SK-N-DZ (cell line): ENCODE results near the gene UNC13A. TPM values are rescaled to one million over a fixed set of nuclear protein-coding genes. Genes with fewer than 3 reads are reported as not detected.
A peak's percentile ranks its signal among the peaks of the same experiment; 100 is the strongest.

Source experiments
- DNase-seq: peaks from one replicate; pipeline ENCODE4 v3.0.0-alpha.2; 2015; ENCODE audit warnings: low spot score
- polyA plus RNA-seq, 2 experiments: library from polyadenylated mRNA; depleted of rRNA; stranded (reverse); fragments of >200 nt; gene quantifications; 2 replicates each; pipeline ENCODE4 v1.2.3, GENCODE V29; 2014

UNC13A gene
- polyA plus RNA-seq (2014; cell fraction: cytosol; rRNA removed) = 3.8 and 4.0 TPM in 2 replicates
- polyA plus RNA-seq (2014; cell fraction: nucleus; rRNA removed) = 11.3 and 12.9 TPM in 2 replicates

DNA sequence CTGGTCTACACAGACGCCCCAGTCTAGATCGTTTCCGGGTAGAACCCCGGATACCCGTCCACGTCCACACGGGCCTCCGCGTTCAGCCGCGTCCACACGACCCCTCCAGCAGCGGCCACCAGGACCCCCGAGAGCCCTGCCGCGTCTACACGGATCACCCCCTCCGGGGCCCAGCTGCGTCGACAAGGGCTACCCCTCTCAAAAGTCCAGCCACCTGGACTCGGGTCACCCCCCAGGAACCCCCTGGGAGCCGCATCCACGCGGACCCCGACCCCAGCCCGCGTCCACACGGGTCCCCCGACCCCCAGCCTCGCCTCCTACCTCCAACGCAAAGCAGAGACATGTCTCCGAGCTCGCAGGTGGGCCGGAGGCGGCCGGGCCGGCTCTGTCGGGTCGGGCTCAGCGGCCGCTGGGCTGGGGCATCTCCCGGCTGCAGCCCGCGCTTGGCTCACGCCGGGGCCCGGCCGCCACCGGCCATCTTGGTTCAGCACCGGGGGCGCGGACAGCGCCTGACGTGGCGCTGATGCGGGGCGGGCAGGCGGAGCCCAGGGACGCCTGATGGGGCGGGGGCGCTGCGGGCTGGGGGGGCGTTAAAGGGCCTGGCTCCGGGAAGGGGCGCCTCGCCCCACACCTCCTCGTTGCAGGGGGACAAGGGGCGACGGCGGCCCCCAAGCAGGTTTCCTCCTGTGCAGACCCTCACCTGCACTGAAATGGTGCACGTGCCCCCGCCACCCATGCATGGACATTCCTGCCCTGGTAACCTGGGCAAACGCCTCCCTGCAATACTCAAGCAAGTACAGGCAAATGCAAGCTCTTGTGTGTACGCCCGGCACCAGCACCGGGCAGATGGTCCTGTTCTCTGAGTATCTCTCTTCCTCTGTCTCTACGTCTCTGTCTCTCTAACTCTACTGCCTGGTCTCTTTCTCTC is at the start of gene UNC13A:
TSS of gene UNC13A (minus strand) at position 498 of the 928 bp plus-strand sequence. CDS start at position 343, 155 bp downstream.
- peak; percentile 42 for DNase-seq

DNA sequence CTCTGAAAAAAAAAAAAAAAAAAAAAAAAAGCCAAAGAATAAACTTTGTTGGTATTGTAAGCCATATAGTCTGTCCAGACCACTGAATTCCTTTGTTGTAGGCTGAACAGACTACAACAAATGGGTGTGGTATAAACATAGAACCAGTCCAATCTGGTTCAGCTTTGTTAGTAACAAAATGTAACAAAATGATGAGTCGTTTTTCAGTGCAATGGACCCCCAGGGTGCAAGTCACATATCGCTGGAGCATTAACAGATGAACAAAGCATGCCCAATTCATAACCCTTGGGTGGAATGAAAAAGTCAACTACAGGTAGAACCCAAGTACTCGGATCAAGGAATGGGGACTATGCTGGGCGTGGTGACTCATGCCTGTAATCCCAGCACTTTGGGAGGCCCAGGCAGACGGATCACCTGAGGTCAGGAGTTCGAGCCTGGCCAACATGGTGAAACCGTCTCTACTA is 49.6 kb upstream of the UNC13A start:
- no peak for DNase-seq

DNA sequence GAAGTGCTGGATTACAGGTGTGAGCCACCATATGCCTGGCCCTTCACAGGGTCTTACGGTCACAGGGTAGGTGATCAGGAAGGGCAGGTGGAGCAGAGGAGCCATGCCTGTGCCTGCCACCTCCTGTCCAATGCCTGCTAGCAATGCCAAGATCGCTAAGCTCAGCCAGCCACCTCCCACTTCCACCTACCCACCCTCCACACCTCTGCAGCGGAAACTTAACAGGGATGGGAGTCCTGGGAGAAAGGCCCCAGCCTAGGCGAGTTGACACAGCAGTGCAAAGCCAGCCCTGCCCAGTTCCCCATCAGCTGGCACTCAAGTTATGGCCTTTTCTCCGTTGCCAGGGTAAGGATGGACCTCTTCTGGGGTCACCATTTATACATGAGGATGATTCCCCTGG is 47.3 kb upstream of the UNC13A start:
- DNase-seq = no peak

DNA sequence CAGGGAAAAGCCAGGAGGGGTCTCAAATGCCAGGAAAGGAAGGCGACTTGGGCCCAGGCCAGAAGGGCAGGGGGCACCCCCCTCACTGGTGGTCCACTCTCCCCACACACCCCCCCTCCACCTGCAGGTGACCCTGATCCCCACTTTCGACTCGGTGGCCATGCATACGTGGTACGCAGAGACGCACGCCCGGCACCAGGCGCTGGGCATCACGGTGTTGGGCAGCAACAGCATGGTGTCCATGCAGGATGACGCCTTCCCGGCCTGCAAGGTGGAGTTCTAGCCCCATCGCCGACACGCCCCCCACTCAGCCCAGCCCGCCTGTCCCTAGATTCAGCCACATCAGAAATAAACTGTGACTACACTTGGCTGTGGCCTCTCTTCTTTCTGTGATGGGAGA is 46.0 kb upstream of the UNC13A start:
- no peak for DNase-seq

DNA sequence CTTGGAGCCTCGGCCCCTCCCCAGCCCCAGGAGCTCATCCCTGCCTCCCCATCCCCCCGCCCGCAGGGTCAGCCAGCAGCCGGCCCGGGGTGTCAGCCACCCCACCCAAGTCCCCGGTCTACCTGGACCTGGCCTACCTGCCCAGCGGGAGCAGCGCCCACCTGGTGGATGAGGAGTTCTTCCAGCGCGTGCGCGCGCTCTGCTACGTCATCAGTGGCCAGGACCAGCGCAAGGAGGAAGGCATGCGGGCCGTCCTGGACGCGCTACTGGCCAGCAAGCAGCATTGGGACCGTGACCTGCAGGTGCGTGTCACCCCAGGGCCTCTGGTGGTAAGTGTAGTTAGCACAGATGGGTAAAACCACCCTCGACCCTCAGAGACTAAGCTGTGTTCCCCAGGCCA is 45.0 kb upstream of the UNC13A start:
- no peak for DNase-seq

DNA sequence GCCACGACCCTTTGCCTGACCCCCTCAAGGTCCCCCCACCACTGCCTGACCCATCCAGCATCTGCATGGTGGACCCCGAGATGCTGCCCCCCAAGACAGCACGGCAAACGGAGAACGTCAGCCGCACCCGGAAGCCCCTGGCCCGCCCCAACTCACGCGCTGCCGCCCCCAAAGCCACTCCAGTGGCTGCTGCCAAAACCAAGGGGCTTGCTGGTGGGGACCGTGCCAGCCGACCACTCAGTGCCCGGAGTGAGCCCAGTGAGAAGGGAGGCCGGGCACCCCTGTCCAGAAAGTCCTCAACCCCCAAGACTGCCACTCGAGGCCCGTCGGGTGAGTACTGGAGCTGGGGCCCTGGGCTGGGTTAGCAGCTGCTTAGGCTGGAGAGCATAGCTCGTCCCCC is 39.7 kb upstream of the UNC13A start:
- no peak for DNase-seq

DNA sequence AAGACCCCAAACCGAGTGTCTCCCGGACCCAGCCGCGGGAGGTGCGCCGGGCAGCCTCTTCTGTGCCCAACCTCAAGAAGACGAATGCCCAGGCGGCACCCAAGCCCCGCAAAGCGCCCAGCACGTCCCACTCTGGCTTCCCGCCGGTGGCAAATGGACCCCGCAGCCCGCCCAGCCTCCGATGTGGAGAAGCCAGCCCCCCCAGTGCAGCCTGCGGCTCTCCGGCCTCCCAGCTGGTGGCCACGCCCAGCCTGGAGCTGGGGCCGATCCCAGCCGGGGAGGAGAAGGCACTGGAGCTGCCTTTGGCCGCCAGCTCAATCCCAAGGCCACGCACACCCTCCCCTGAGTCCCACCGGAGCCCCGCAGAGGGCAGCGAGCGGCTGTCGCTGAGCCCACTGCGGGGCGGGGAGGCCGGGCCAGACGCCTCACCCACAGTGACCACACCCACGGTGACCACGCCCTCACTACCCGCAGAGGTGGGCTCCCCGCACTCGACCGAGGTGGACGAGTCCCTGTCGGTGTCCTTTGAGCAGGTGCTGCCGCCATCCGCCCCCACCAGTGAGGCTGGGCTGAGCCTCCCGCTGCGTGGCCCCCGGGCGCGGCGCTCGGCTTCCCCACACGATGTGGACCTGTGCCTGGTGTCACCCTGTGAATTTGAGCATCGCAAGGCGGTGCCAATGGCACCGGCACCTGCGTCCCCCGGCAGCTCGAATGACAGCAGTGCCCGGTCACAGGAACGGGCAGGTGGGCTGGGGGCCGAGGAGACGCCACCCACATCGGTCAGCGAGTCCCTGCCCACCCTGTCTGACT is 39.0 kb upstream of the UNC13A start:
- no peak for DNase-seq

DNA sequence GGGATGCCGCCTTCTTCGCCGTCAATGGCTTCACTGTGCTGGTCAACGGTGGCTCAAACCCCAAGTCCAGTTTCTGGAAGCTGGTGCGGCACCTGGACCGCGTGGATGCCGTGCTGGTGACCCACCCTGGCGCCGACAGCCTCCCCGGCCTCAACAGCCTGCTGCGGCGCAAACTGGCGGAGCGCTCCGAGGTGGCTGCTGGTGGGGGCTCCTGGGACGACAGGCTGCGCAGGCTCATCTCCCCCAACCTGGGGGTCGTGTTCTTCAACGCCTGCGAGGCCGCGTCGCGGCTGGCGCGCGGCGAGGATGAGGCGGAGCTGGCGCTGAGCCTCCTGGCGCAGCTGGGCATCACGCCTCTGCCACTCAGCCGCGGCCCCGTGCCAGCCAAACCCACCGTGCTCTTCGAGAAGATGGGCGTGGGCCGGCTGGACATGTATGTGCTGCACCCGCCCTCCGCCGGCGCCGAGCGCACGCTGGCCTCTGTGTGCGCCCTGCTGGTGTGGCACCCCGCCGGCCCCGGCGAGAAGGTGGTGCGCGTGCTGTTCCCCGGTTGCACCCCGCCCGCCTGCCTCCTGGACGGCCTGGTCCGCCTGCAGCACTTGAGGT is 38.1 kb upstream of the UNC13A start:
- DNase-seq = no peak

DNA sequence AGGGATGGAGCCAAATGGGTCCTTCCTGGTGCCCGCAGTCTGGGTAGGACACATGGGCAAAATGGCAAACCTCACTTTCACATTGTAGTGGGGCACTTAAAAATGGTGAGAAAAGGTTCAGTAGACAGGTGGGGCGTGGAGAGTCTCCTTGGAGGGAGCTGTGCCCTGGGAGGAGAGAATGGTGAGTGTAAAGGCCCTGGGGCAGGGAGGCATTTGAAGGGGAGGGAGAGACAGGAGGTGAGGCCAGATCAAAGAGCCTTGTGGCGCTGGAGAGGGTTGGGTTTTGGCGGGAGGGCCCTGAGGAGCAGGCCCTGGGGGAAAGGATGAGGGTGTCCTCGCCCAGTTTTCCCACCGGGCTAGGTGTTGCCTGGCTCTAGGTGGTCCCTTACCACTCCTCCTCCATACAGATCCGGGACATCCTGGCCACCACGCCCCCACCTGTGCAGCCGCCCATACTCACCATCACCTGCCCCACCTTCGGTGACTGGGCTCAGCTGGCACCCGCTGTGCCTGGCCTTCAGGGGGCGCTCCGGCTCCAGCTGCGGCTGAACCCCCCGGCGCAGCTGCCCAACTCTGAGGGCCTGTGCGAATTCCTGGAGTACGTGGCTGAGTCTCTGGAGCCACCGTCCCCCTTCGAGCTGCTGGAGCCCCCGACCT is 37.4 kb upstream of the UNC13A start:
- no peak for DNase-seq

DNA sequence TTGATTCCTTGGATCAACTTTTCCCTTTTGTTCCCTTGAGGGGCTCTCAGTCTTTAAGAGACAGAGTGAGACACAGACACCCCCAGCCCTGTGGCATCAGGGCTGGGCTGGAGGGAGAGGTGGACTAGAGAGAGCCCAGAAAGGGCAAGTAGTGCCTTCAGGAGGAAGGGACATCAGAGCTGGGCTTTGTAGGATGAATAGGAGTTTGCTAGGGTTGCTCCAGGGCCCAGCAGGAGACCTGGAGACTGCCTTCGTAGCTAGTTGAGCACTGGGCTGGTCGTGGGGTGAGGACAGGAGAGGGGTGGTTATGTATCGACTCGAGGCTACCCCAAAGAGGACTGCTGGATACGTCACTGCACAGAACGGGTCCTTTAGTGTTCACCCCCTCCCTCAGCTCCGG is 36.5 kb upstream of the UNC13A start:
- no peak for DNase-seq

DNA sequence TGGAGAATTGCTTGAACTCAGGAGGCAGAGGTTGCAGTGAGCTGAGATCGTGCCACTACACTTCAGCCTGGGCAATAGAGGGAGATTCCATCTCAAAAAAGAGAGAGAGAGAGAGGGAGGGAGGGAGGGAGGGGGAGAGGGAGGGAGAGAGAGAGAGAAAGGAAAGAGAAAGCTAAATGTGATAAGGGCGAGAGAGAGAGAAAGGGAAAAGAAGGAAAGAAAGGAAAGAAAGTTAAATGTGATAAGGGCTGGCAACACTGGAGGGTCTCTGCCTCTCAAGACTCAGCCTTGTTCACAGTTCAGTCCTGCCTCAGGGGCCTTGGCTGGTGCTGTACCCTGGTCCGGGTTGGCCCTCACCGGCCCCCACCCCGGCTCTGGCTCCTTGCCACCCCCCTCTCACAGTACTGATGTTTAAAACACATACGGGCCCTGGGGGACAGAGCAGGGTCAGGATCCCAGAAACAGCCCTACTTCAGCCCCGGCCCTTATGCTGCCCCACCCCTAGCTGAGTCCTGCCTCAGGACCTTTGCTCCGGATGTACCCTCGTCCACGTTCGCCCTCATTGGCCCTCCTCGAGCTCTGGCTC is 34.6 kb upstream of the UNC13A start:
- DNase-seq = no peak

DNA sequence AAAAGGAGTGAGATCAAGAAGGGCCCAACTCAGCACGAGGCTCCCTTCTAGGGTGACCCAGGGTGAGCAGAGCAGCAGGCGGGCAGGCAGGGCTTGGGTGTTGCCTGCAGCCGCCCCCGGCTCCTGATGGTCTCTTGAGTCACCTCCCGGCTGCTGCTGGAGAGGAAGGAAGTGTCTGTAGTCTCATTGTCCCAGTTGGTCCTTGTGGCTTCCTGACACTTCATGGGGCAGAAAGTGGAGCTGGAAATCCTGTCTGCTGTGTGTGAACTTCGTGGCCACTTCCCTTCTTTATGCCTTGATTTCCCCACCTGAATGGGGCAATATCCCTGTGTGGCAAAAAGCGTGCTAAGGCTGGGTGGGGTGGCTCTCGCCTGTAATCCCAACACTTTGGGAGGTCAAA is 33.7 kb upstream of the UNC13A start:
- no peak for DNase-seq

DNA sequence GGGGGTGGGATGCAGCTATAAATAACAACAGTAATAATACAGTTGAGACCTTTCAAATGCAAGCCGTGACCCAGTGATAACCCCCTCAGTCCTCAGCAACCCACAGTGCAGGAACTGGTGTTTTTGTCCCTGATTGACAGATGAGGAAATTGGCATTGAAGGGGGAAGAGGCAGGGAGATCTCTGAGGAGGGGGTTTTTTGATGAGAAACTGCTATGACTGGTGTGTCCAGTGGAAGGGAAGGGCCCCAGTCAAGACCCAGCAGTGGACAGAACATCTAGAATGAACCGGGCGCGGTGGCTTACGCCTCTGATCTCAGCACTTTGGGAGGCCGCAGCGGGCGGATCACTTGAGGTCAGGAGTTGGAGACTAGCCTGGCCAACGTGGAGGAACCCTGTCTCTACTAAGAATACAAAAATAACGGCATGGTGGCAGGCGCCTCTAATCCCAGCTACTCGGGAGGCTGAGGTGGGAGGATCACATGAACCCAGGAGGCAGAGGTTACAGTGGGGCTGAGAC is 33.0 kb upstream of the UNC13A start:
- no peak for DNase-seq

DNA sequence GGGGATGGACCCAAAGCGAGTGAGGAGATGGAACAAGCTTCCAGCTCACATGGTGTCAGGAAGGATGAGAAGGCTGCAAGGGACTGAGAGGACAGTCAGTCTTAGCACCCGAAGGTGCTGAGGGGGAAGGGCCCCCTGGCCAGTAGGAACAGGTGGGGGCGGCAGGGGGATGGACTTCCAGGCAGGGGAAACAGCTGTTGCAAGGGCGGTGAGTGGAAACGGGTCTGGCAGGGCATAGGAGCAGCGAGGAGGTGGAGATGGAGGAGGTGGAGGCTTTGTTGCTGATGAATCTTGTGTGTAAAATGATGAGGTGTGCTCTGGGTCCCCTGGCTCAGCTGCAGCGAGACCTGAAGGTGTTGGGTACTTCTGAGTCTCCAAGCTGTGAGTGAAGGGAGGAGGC is 32.3 kb upstream of the UNC13A start:
- no peak for DNase-seq

DNA sequence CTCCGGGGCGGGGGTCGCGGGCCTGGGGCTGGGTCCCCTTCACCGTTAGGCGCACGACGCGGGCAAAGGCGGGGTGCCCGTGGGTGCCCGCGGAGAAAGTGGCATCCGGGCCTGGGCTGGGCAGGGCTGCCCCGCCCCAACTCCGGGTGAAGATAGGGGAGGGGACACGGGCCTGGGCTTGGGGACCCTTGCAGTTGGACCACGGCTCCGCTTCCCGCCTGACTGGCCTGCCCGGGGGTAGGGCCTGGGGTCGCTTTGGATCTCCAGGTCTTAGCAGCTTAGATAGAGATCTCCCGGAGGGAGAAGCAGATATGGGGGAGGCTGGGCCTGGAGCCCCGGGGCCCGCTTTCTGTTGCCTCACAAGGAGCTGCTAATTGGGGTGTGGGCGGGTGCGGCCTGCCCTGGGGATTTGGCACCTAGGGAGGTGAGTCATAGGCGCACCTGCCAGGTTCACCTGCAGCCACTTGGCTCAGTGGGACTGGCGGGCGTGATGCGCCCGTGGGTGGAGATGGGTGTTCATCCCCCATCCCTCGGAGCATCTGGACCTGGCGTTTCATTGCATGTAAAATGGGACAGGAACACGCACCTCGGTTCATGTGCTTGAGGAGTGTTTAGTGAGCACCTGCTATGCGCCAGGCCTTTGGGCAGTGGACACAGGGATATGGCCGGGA is 31.7 kb upstream of the UNC13A start:
- DNase-seq = no peak

DNA sequence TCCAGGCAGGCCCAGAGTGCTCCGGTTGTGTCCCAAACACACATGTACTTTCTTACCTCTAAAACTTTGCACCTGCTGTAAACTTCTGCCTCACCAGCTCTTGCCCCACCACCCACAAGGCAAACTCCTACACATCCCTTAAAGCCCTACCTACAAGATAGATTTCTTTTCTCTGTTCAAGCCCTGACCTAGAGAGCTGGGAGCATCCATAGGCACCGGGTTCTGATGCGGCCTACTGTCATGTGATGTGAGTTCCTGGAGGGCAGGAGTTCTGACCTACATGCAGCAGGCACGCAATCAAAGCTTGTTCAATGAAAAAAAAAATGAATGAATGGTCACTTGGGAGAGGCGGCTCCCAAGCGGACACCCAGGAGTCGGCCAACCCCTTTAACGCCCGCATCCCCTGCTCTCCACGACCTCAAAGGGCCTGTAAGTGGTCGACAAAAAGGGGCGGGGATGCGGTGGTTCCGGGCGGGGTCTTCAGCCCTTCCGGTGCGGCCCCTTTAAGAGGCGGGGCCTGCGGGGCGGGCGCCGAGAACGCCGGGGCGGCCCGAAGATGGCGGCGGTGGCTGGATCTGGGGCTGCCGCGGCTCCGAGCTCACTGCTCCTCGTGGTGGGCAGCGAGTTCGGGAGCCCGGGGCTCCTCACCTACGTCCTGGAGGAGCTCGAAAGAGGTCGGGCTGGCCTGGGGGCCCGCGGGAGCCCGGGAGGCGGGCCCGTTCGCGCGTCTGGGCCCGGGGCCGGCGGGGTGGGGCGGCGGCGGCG is 31.0 kb upstream of the UNC13A start, which contains the start of gene MAP1S:
TSS of gene MAP1S (plus strand) at position 534 of the 765 bp plus-strand sequence. CDS start at position 557, 23 bp downstream.
- peak; percentile 79 for DNase-seq

DNA sequence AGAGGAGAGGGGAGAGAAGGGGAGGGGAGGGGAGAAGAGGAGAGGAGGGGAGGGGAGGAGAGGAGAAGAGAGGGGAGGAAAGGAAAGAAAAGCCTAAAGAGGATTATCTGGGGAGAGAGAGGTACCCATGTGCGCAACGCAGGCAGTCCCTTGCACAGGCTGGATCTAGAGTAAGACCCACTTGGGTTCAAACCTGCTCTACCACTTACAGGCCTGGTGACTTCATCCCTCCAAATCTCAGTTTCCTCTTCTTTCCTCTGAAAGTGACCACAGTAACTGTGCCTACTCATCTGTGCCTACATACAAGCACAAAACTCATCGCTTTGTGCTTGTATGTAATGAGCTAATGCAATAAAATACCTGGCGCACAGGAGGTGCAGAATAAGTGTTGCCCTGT is 30.4 kb upstream of the UNC13A start:
- no peak for DNase-seq

DNA sequence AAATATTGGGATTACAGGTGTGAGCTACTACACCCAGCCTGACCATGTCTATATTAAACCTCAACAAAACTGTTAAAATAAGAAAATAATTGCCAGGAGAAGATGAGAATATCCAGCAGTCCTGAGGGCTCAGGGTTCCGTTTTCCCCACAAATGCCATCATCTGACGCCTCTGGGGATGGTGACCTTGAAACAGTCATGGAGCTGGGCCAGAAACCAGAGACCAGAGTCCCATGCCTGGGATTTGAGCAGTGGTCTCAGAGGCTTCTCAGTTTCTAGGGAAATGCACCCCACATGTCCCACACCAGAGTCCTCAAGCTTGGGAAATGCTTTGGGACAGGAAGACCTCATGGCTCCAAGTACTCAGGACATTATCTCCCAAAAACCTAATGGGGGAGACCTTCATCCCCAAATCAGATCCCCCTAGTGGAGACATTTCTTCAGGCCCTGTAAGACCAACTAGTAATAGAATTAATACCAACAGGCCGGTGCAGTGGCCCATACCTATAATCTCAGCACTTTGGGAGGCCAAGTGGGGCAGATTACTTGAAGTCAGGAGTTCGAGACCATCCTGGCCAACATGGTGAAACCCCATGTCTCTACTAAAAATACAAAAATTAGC is 28.3 kb upstream of the UNC13A start:
- no peak for DNase-seq

DNA sequence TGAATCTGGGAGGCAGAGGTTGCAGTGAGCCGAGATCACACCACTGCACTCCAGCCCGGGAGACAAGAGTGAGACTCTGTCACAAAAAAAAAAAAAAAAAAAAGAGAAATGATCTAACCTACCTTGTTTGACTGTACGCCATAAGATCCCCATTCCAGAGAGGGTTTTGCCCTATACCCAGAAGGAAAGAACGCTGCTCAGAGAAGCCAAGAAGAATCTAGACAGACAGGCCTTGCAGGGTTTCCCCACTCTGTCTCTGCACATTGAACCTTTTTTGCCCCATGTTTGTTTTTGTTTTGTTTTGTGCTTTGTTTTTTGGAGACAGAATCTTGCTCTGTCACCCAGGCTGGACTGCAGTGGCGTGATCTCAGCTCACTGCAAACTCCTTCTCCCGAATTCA is 23.7 kb upstream of the UNC13A start:
- DNase-seq = no peak
